OCI-LY1 (cell line): ENCODE results near the gene JAM3.

Source experiments
- CTCF ChIP-seq: fragments of 200-600 bp; sonication (generic), shearing (Covaris generic); IDR thresholded peaks from 2 replicates; pipeline ENCODE4 v1.5.1; 2017; ENCODE audit warnings: mild to moderate bottlenecking, antibody characterized with exemption, low read length, moderate library complexity, mixed read lengths
- EZH2 ChIP-seq: fragments of 200-600 bp; sonication (generic), shearing (Covaris generic); IDR thresholded peaks from 2 replicates; pipeline ENCODE4 v1.8.0; 2017; ENCODE audit warnings: borderline replicate concordance, mixed run types, mild to moderate bottlenecking, antibody characterized with exemption, low read length, moderate library complexity, mixed read lengths

- TF ChIP-seq EZH2 = no peak
- no peak for TF ChIP-seq CTCF
Observed at GRCh38 chr11:134070342-134070845, 1.5 kb downstream of the JAM3 start.
